Measurements from ENCODE around the gene UNC5A. TPM values are rescaled to one million over a fixed set of nuclear protein-coding genes. Genes with fewer than 3 reads are reported as not detected.

Gene UNC5A
- total RNA-seq, 1 experiment from 2014 or later: 10.1 TPM

- Histone ChIP-seq H3K9ac (ENCODE audit: low read length) (no peak overlapping the region), H3K4me1 (ENCODE audit: control insufficient read depth in 1 of 2, insufficient read depth in 2 of 2, low read length in 2 of 2) (no peaks in the 10 kb centered on the region), H3K4me3 (replicated peaks in 1 of 2; ENCODE audit: low read depth in 1 of 2, low read length in 2 of 2) (no peak overlapping the region), H3K9me2 (ENCODE audit: insufficient read depth) (no peaks in the 10 kb centered on the region), H4K20me1 (ENCODE audit: insufficient read depth) (no peaks in the 10 kb centered on the region), H3K36me3 (ENCODE audit: control insufficient read depth in 1 of 2, insufficient read depth in 2 of 2, low read length in 2 of 2) (no peaks in the 10 kb centered on the region), H3K27me3 (ENCODE audit: insufficient read depth, low read length) (no peaks in the 10 kb centered on the region), H3K4me2 (ENCODE audit: low read length) (no peak overlapping the region), H3K27ac (ENCODE audit: low read depth, low read length) (no peak overlapping the region), H3K9me3 (ENCODE audit: control insufficient read depth in 1 of 2, insufficient read depth in 1 of 2, low read depth in 1 of 2, low read length in 2 of 2) (no peaks in the 10 kb centered on the region), H3K79me2 (ENCODE audit: insufficient read depth, low read length) (no peaks in the 10 kb centered on the region), H2AFZ (ENCODE audit: low read depth, low read length, poor library complexity, severe bottlenecking) (no peak overlapping the region)
- intact Hi-C loops (cut with micrococcal nuclease): no loop called here
- ChIA-PET RAD21 (ENCODE audit: low non-redundant PET in 1 of 2, low total read pairs in 2 of 2, uncharacterized antibody in 2 of 2, unreplicated experiment in 2 of 2) (no interaction called here), CTCF (no interaction called here), POLR2A (no interaction called here)
- BruUV-seq (replicated peaks): no TSS peak
- no peak for TF ChIP-seq EGR1 (IDR thresholded peaks at IDR 0.05; ENCODE audit: low read depth)
- TF ChIP-seq YY1 (IDR thresholded peaks at IDR 0.05; ENCODE audit: extremely low read depth, insufficient replicate concordance, low read depth, low read length): no peak
- TF ChIP-seq SIN3A (IDR thresholded peaks at IDR 0.05; ENCODE audit: low read depth): no peak
- TF ChIP-seq EZH2 (IDR thresholded peaks at IDR 0.05): no peak
- no peak for TF ChIP-seq ELF1 (IDR thresholded peaks at IDR 0.05; ENCODE audit: borderline replicate concordance, low read depth)
- no peak for TF ChIP-seq JUND (IDR thresholded peaks at IDR 0.05)
- DNase-seq (ENCODE audit: low read depth, low spot score) (no peak), ATAC-seq (no peak)
Observed at GRCh38 chr5:176868126-176868525, 57.8 kb downstream of the UNC5A start.

GRCh38 chr5:176868731-176869130, 58.4 kb downstream of the UNC5A start:
- Histone ChIP-seq H4K20me1 (ENCODE audit: insufficient read depth) (no peaks in the 10 kb centered on the region), H3K27ac (ENCODE audit: low read depth, low read length) (no peak overlapping the region), H3K9me2 (ENCODE audit: insufficient read depth) (no peaks in the 10 kb centered on the region), H2AFZ (ENCODE audit: low read depth, low read length, poor library complexity, severe bottlenecking) (no peak overlapping the region), H3K9ac (ENCODE audit: low read length) (no peak overlapping the region), H3K27me3 (ENCODE audit: insufficient read depth, low read length) (no peaks in the 10 kb centered on the region), H3K36me3 (ENCODE audit: control insufficient read depth in 1 of 2, insufficient read depth in 2 of 2, low read length in 2 of 2) (no peaks in the 10 kb centered on the region), H3K4me3 (replicated peaks in 1 of 2; ENCODE audit: low read depth in 1 of 2, low read length in 2 of 2) (no peak overlapping the region), H3K4me1 (ENCODE audit: control insufficient read depth in 1 of 2, insufficient read depth in 2 of 2, low read length in 2 of 2) (no peaks in the 10 kb centered on the region), H3K9me3 (ENCODE audit: control insufficient read depth in 1 of 2, insufficient read depth in 1 of 2, low read depth in 1 of 2, low read length in 2 of 2) (no peaks in the 10 kb centered on the region), H3K79me2 (ENCODE audit: insufficient read depth, low read length) (no peaks in the 10 kb centered on the region), H3K4me2 (ENCODE audit: low read length) (no peak overlapping the region)
- BruUV-seq (replicated peaks): no TSS peak
- CTCF ChIA-PET: no interaction called here
- DNase-seq (ENCODE audit: low read depth, low spot score) (no peak), ATAC-seq (no peak)
- POLR2A ChIA-PET: no interaction called here
- RAD21 ChIA-PET (ENCODE audit: low non-redundant PET in 1 of 2, low total read pairs in 2 of 2, uncharacterized antibody in 2 of 2, unreplicated experiment in 2 of 2): no interaction called here
- intact Hi-C loops (cut with micrococcal nuclease): no loop called here
- no peak for TF ChIP-seq ZFX (IDR thresholded peaks at IDR 0.05)
- TF ChIP-seq, protein P1, sequence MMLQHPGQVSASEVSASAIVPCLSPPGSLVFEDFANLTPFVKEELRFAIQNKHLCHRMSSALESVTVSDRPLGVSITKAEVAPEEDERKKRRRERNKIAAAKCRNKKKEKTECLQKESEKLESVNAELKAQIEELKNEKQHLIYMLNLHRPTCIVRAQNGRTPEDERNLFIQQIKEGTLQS (IDR thresholded peaks at IDR 0.05): no peak
- no peak for TF ChIP-seq POLR2A (IDR thresholded peaks at IDR 0.05; ENCODE audit: borderline replicate concordance, extremely low read depth, insufficient read depth, insufficient read length)
- no peak for TF ChIP-seq FOSL1 (IDR thresholded peaks at IDR 0.05; ENCODE audit: low read depth)
- TF ChIP-seq, protein P2, sequence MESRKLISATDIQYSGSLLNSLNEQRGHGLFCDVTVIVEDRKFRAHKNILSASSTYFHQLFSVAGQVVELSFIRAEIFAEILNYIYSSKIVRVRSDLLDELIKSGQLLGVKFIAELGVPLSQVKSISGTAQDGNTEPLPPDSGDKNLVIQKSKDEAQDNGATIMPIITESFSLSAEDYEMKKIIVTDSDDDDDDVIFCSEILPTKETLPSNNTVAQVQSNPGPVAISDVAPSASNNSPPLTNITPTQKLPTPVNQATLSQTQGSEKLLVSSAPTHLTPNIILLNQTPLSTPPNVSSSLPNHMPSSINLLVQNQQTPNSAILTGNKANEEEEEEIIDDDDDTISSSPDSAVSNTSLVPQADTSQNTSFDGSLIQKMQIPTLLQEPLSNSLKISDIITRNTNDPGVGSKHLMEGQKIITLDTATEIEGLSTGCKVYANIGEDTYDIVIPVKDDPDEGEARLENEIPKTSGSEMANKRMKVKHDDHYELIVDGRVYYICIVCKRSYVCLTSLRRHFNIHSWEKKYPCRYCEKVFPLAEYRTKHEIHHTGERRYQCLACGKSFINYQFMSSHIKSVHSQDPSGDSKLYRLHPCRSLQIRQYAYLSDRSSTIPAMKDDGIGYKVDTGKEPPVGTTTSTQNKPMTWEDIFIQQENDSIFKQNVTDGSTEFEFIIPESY (IDR thresholded peaks at IDR 0.05; ENCODE audit: extremely low read depth, insufficient replicate concordance, low read length): no peak
- no peak for TF ChIP-seq SP1 (IDR thresholded peaks at IDR 0.05; ENCODE audit: low read depth)
- TF ChIP-seq SIN3A (IDR thresholded peaks at IDR 0.05; ENCODE audit: low read depth): no peak
- TF ChIP-seq MAX (IDR thresholded peaks at IDR 0.05): no peak
- no peak for TF ChIP-seq REST (IDR thresholded peaks at IDR 0.05; ENCODE audit: low read depth)
- TF ChIP-seq EGR1 (IDR thresholded peaks at IDR 0.05; ENCODE audit: low read depth): no peak
- no peak for TF ChIP-seq CBX3 (IDR thresholded peaks at IDR 0.05; ENCODE audit: low read depth)
